MG63 (cell line): ENCODE results near the gene CPD. TPM values are rescaled to one million over a fixed set of nuclear protein-coding genes. Genes with fewer than 3 reads are reported as not detected.
"Not testable (repeated sequence)": the region's sequence is repeated elsewhere in the genome, so short reads cannot be mapped to it uniquely, and the experiment has no call there.

ENCODE experiments used
- DNase-seq: peaks from one replicate; pipeline ENCODE4 v3.0.0-alpha.2; 2020
- H3K27me3 ChIP-seq: fragments of 250-450 bp; sonication (Bioruptor Pico); 2 replicates; pipeline ENCODE4 v1.5.1; 2020; ENCODE audit warnings: mild to moderate bottlenecking, moderate library complexity
- H3K36me3 ChIP-seq: fragments of 250-450 bp; sonication (Bioruptor Pico); 2 replicates; pipeline ENCODE4 v1.5.1; 2020; ENCODE audit warnings: mild to moderate bottlenecking, moderate library complexity
- H3K4me3 ChIP-seq: fragments of 250-450 bp; sonication (Bioruptor Pico); 2 replicates; pipeline ENCODE4 v1.5.1; 2020; ENCODE audit warnings: mild to moderate bottlenecking, moderate library complexity
- H3K9me3 ChIP-seq: fragments of 250-450 bp; sonication (Bioruptor Pico); 2 replicates; pipeline ENCODE4 v1.5.1; 2020; ENCODE audit warnings: mild to moderate bottlenecking, moderate library complexity
- total RNA-seq: library from RNA; depleted of rRNA; stranded (reverse); fragments of >200 nt; shearing (Covaris generic); gene quantifications from 2 replicates; pipeline ENCODE4 v1.2.3, GENCODE V29; 2014; ENCODE audit warnings: low replicate concordance; rRNA removed

CPD gene
- total RNA-seq = 38.8 and 46.3 TPM in 2 replicates

DNA sequence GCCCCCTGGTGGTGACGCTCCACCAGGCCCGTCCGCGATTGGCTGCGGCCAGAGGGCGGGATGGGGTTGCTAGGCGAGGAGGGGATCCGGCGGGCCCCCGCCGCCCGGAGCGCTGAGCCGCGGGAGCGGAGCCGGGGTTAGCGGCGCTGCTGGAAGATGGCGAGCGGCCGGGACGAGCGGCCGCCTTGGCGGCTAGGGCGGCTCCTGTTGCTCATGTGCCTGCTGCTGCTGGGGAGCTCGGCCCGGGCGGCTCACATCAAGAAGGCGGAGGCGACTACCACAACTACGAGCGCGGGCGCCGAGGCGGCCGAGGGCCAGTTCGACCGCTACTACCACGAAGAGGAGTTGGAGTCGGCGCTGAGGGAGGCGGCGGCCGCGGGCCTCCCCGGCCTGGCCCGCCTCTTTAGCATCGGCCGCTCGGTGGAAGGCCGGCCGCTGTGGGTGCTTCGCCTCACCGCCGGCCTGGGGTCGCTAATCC lies at the start of gene CPD:
CPD (plus strand) TSS at position 103 of the 478 bp plus-strand sequence; CDS start at position 157, 54 bp downstream.
- peak within 1 kb of the TSS; percentile 76 for H3K4me3 ChIP-seq

DNA sequence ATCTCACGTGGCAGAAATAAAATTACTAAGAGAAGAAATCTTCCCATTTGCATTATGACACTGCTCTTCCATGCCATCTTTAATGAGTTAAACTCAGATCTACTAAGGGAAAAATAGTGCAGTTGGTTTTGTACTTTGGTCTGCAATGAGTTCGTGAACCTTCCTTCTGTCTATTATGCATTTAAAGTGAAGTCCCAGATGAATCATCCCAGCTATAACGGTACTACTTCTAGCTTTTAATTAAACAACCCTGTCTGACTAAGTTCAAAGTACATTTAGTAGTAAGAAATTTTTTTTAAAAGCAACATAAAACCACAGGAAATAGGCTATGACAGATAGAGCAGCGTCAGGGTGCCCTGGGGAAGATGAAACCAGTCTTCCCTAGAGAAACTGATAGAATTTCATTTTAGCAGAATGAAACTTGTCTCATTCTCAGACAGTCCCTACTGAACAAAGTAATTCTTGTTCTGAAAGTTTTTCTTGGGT lies 46.6 kb upstream of the CPD start:
- Histone ChIP-seq H3K4me3 (no peak overlapping the region), H3K36me3 (no peaks in the 10 kb centered on the region), H3K27me3 (peaks cover 3% of the 10 kb centered on the region; the same call in 1 of the 2 replicates), H3K9me3 (no peaks in the 10 kb centered on the region)
- DNase-seq = no peak

More for the DNA sequence above, at the start of gene CPD:
- Histone ChIP-seq H3K9me3 (no peaks in the 10 kb centered on the region), H3K27me3 (no peaks in the 10 kb centered on the region), H3K36me3 (no peaks in the 10 kb centered on the region)
- peak; percentile 97 for DNase-seq

DNA sequence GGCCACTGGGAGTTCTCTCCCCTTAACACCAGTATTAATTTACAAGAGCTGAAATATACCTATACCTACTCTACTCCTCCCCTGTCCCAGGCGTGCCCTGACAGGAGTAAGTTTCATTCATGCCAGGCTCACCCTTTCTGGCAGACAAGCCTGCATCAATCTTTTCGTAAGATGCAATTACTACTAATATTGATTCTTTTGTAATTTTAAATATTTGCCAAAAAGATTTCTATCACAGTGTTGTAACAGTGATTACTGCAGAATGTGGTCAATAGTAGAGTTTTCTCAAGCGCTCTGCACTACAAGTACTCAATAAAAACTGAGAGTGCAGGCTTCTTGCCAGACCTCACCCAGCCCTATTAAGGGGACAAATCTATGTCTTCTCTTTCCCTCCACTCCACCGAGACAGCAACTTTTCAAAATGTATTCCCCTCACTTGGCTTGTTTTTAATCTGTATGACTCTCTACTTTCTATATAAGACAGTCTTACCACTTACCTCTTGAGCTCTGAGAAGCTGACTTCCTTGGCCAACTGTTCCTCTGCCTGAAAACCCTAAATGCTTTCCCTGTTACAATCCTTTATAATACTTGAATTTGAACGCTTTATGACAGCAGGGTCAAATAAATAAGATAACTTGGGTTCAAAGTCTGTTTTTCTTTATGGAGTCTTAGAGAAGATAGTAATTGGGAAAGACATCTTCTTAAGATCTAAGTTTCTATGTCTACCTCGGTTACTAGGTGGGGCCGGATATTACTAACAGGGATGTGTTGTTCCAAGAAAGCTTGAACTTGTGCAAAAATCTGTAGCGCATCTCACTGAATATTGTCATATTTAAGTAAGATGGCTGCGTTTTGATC lies 45.0 kb upstream of the CPD start, which contains the start of gene TMIGD1:
TMIGD1 (minus strand) TSS at position 555 of the 858 bp plus-strand sequence. CDS start 1,924 bp downstream, outside the sequence.
- no peaks in the 10 kb centered on the region for H3K9me3 ChIP-seq
- H3K36me3 ChIP-seq = no peaks in the 10 kb centered on the region
- DNase-seq = no peak
- H3K4me3 ChIP-seq = no peak within 1 kb of the TSS
- H3K27me3 ChIP-seq = peaks cover 3% of the 10 kb centered on the region; the same call in 1 of the 2 replicates

DNA sequence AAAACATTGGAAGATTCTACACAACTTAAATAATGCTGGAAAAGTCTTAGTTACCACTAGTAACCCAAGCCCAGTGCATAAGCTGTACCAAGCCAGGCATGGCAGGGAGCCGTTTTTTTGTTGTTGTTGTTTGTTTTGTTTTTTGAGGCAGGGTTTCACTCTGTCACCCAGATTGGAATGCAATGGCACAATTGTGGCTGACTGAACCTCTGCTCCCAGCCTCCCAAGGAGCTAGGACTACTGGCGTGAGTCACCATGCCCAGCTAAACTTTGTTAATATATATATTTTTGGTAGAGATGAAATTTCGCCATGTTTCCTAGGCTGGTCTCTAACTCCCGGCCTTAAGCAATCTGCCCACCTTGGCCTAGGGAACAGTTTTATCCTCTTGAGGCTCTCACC lies 44.3 kb upstream of the CPD start:
- Histone ChIP-seq H3K4me3 (no peak overlapping the region), H3K36me3 (no peaks in the 10 kb centered on the region), H3K27me3 (no peaks in the 10 kb centered on the region; the same call in 1 of the 2 replicates), H3K9me3 (no peaks in the 10 kb centered on the region)
- DNase-seq = peak; percentile 23

DNA sequence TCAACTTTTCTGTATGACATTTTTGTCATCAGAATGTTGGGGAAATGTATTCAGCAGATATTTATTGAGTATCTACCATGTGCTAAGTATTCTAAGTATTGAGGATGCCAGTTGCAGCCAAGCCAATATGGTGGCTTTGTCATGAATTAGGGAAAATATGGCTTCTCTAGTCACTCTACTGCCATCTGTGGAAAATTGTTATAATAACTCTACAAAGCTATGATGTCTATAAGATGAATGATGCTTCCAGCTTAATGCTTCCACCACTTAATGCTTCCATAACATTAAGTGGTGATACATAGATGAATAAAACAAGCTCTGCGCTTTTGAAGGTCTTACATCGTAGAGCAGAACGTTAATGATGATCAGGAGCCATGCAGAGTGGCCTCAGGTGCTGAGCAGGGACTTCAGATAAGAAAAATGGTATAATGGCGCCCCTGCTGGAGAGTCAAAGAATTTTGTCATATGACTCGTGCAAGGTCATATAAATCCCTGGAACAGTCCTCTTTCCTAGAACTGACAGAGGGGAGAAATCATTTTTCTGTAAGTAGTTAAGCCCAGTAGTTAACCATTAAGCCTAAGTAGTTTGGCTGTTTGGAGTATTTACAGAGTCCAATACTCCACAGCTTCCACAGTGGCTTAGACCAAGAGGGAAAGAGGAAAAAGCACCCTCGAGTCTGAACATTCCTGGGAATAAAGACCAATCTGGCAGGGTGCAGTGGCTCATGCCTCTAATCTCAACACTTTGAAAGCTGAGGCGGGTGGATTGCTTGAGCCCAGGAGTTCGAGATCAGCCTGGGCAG lies 42.2 kb upstream of the CPD start:
- Histone ChIP-seq H3K4me3 (no peak overlapping the region), H3K27me3 (no peaks in the 10 kb centered on the region), H3K36me3 (no peaks in the 10 kb centered on the region), H3K9me3 (no peaks in the 10 kb centered on the region)
- DNase-seq = peak; percentile 35

DNA sequence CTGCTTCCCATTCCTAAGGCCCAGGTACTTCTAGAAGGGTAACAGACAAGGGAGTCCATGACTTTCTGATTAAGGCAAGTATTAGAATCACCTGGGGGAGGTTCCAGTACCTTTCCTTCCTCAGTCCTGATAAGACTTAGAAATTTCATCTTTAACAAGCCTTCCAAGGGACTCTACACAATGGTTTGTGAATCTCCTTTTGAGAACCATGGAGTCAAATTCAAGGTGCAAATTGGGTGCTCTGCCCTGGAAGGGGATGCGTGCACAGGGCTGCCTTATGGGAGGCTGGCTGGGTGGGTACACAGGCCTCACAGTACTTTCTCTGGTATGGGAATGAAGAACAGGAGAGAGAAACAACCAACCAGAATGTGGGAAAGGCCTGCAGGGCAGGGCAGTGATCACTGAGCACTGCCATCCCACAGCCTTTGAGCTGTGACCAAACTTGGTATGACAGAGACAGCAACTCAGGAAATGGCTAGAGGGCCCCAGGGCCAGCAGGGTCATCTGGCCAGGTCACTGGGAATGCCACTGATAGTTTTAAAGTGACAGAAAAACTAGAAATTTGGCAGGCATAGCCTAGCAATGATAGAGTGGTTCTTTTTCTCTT lies 41.2 kb upstream of the CPD start:
- Histone ChIP-seq H3K36me3 (no peaks in the 10 kb centered on the region), H3K4me3 (no peak overlapping the region), H3K9me3 (no peaks in the 10 kb centered on the region), H3K27me3 (no peaks in the 10 kb centered on the region)
- DNase-seq = no peak

DNA sequence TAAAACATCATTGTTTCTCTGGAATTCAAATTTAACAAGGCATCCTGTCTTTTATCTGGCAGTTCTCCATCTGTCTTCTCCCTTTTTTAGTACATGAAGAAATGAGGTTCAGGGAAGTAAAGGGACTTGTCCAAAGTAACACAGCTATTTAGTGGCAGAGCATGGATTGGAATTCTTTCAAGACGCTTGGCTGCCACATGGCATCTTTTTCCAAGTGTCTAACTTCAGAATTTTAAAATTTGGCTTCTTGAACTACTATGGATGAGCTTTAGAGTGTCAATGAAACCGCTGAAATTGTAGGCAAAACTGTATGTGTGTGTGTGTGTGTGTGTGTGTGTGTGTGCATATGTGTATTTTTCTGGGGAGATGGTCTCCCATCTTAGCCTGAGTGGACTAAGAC lies 39.6 kb upstream of the CPD start:
- Histone ChIP-seq H3K27me3 (no peaks in the 10 kb centered on the region), H3K36me3 (no peaks in the 10 kb centered on the region), H3K9me3 (no peaks in the 10 kb centered on the region), H3K4me3 (no peak overlapping the region)
- DNase-seq = no peak

DNA sequence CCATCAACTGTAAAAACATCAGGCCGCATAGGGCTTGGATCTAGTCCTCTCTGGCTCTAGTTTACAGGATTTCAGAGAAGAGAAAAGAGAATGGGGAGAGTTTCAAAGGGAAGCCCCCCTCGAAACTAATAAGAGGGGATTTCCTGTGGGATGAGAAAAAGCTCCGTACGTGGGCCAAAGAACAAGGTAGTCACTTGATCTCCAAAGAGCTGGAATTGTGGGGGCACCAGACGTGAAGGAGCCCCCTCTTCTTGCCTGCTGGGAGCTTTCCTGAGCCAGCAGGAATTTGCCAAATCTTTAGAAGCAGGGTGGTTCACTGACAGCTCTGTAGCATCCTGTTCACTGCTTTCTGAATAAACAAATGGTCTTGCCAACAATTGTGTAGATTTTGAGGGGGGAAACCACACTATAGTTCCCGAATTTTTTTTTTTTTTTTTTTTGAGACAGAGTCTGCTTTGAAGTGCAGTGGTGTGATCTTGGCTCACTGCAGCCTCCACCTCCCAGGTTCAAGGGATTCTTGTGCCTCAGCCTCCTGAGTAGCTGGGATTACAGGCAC lies 37.8 kb upstream of the CPD start:
- Histone ChIP-seq H3K9me3 (no peaks in the 10 kb centered on the region), H3K36me3 (no peaks in the 10 kb centered on the region), H3K27me3 (no peaks in the 10 kb centered on the region), H3K4me3 (no peak overlapping the region)
- peak; percentile 23 for DNase-seq

DNA sequence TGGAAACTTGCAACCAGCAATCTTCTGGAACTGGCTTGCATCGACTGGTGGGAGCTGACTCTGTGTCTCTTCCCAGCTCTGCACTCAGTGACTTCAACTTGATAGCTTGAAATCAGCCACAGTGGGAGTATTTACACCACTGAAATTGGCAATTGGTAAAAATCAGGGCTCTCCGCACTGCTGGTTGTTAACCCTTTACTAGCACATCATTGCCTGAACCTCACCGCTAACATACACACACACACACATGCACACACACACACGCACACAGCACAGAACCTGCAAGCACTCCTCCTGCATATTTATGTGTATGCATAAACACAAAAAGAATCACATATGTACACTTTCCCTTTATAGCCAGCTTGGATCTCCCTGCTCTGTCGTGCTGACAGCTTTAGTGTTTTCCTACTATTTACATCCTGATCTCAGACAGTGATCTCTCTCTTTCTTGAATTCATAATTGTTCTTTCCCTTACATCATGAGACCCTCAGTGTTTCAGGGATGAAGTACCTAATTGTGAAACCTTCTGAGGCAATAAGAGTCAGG lies 37.0 kb upstream of the CPD start:
- no peak overlapping the region for H3K4me3 ChIP-seq
- H3K9me3 ChIP-seq = no peaks in the 10 kb centered on the region
- no peaks in the 10 kb centered on the region for H3K27me3 ChIP-seq
- no peaks in the 10 kb centered on the region for H3K36me3 ChIP-seq
- DNase-seq = no peak

DNA sequence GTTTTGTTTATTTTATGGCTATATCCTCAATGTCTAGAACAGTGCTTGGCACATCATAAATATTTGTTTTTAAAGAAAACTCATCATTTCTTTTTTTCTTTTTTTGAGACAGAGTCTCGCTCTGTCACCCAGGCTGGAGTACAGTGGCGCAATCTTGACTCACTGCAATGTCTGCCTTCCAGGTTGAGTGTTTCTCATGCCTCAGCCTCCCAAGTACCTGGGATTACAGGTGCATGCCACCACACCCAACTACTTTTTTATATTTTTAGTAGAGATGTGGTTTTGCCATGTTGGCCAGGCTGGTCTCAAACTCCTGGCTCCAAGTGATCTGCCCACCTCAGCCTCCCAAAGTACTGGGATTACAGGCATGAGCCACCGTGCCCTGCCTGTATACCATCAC lies 35.5 kb upstream of the CPD start:
- DNase-seq, H3K4me3 ChIP-seq, H3K27me3 ChIP-seq, H3K9me3 ChIP-seq, H3K36me3 ChIP-seq: not testable (repeated sequence)

DNA sequence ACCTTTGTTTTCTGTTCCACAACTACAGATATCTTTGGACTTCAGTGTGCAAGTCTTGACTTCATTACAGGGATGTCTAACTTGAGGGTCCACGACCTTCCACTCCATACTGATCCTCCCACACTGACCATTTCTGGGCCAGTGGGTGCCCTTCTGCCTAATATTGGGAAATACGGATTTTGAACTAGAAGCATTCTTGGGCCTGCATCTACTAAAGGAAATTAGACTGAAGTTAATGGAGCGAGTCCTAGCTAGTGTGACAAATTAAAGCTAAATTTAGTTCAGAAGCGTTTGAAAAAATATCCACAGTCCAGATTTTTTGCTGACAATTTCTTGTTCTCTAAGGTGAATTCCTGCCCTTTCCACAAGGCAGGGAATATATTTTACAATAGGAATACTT lies 34.9 kb upstream of the CPD start:
- H3K36me3 ChIP-seq = no peaks in the 10 kb centered on the region
- H3K9me3 ChIP-seq = no peaks in the 10 kb centered on the region
- DNase-seq = no peak

DNA sequence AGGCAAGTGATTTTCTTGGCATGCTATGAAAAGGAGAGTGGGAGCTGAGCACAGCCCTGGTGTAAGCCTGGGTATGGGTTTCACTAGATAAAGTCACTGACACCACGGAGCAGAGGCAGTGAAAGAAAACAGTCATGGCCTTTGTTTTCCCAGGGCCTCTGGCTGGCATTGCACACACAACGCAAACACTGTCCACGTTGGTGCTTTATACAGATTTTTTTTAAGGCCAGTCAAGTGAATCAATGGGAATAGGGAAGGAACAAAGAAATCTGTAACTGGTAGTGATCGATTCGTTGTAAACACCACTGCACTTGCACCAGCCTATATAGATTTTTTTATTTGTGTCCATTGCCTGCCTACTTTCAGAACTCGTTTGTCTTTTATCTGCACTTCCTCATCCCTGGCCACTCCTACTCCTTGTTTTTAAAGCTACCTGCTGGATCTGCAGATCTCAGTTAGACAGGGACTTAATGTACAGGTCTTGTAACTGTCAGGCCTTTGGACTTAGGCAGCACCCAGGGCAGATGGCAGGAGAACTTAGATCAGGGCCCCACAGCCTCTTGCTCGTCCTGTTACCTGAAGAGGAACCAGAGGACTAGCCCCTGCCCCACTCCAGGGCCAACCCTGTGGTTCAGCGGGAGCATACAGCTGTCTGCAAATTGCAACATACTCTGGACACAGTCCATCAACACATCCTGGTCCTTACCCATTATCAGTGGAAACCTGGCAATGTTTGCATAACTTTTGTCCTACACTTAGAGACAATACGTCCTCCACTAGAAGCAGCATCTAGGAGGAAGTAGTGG lies 34.2 kb upstream of the CPD start:
- no peaks in the 10 kb centered on the region for H3K9me3 ChIP-seq
- no peaks in the 10 kb centered on the region for H3K27me3 ChIP-seq
- H3K36me3 ChIP-seq = no peaks in the 10 kb centered on the region
- H3K4me3 ChIP-seq = no peak overlapping the region
- no peak for DNase-seq

More for the DNA sequence above, 34.9 kb upstream of the CPD start:
- no peak overlapping the region for H3K4me3 ChIP-seq
- no peaks in the 10 kb centered on the region for H3K27me3 ChIP-seq

DNA sequence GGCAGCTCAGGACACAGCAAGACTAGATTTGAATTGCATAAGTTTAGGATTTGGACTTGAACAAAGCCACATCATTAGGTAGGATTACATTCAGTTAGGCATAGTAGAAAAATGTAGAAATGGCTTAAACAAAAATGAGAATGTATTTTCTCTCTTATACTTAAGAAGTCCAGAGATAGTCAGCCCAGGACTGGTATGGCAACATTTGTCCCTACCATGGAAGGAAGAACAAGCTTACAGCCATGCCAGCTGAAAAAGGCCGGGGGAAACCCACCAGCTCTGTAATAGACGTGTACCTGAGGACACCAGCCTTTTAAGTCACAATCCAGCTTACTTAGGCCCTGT lies 33.7 kb upstream of the CPD start:
- no peak for DNase-seq
- Histone ChIP-seq H3K27me3 (no peaks in the 10 kb centered on the region), H3K36me3 (no peaks in the 10 kb centered on the region), H3K9me3 (no peaks in the 10 kb centered on the region), H3K4me3 (no peak overlapping the region)

DNA sequence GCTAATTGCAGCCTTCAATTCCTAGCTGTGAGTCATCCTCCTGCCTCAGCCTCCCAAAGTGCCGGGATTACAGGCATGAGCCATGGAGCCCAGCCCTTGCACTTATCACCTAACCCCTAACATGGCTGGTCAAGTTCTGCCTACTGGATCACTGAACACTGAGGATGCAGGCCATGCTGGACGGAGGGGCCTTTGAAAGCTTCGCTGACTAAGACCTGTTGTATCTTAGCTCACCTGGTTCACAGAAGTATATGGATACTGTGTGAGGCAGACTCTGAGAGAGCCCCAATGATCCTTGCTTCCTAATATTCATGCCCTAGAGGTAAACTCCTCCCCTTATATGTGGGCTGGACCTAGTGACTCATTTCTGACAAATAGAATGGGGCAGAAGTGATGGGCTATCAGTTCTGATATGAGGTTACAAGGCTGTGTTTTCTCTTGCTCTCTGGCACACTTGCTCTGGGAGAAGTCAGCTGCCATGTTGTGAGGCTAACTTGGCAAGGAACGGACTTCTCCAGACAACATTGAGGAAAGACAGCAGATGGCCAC lies 33.1 kb upstream of the CPD start:
- no peaks in the 10 kb centered on the region for H3K36me3 ChIP-seq
- no peak overlapping the region for H3K4me3 ChIP-seq
- DNase-seq = no peak
- H3K27me3 ChIP-seq = no peaks in the 10 kb centered on the region
- H3K9me3 ChIP-seq = no peaks in the 10 kb centered on the region

DNA sequence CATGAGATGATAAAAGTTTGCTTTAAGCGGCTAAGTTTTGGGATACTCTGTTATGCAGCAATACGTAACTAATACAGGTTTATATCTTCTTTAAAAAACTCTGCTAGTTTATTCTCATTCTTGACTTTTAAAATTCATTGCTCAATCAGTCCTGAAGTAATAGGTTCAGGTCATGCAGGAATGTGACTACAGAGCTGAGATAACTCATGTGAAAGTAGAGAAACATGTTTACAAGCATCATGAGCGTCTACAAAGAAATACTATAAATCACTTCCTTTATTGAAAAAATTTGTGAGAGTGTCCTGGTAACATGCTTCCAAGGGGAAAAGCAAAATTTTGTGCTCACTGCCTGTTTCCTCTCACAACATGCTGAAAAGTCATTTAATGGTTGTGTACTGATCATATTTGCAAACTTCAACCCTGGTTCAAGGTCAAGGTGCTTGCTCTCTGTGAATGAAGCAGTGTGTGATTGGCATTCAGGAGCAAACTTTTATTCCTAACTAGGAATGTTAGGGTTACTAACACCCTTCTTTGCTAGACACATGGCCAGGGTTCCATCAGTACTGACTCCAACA lies 32.4 kb upstream of the CPD start:
- Histone ChIP-seq H3K9me3 (no peaks in the 10 kb centered on the region), H3K4me3 (no peak overlapping the region), H3K27me3 (no peaks in the 10 kb centered on the region), H3K36me3 (no peaks in the 10 kb centered on the region)
- DNase-seq = no peak
